ENCODE measurements around the gene NRAS. TPM values are rescaled to one million over a fixed set of nuclear protein-coding genes. Genes with fewer than 3 reads are reported as not detected.
A peak's percentile ranks its signal among the peaks of the same experiment; 100 is the strongest.
"Not testable (repeated sequence)": the region's sequence is repeated elsewhere in the genome, so short reads cannot be mapped to it uniquely, and the experiment has no call there.

NRAS gene
- 78.2 and 88.0 TPM in 2 replicates for total RNA-seq (2014; rRNA removed; shearing (Covaris generic))

DNA sequence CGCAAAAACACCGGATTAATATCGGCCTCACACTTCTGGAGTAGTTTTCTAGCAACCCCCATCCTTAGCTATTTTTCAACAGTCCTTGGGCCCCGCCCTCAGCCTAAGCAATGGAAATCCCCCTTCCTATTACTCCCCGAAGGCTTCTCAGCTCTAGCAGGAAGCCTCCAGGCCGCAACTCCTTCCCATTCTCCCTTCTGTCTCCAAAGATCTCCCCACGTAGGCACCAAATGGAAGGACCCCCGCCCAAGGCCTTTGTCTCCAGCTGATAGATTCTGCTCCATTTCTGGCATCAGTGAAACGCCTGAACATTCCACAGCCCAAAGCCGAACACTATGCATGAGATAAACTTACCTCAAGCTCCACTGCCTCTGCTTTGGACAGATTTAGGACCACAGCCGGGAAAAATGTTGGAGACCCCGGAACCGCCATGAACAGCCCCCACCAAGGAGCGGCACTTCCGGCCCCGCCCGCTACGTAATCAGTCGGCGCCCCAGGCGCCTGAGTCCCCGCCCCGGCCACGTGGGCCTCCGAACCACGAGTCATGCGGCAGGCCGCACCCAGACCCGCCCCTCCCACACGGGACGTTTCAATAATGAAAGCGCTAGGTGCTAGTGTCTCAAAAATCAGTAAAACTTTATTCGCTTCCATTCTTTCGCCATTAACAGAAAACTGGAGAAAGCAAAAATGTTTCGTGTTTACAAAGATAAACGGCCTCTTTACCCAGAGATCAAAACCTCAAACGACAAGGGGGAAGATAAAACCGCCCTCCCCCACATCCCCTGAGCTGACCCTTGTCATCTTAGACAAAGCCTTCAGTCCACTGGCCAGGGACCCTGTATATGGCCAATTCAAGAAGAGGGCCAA lies at the start of gene NRAS:
Gene NRAS (minus strand): TSS at position 468 of the 867 bp plus-strand sequence. CDS start 611 bp downstream, outside the sequence.
- peak; percentile 84 to 94 for DNase-seq (ENCODE audit: low read depth in 1 of 2, low spot score in 2 of 2)
- no peaks in the 10 kb centered on the region for H3K27me3 ChIP-seq (replicated peaks)
- no peaks in the 10 kb centered on the region for H3K9me3 ChIP-seq (replicated peaks)
- H3K4me1 ChIP-seq (replicated peaks): no peaks in the 10 kb centered on the region; the same call in 1 of the 2 replicates
- H3K36me3 ChIP-seq: peaks cover 97% of the 10 kb centered on the region
- H3K27ac ChIP-seq: peak within 1 kb of the TSS; percentile 98
- H3K4me3 ChIP-seq: peak within 1 kb of the TSS; percentile 70

GRCh38 chr1:114764689-114765088 lies 48.1 kb upstream of the NRAS start:
- Histone ChIP-seq H3K9me3 (replicated peaks) (no peaks in the 10 kb centered on the region; the same call in 1 of the 2 replicates), H3K27ac (no peak overlapping the region), H3K4me1 (replicated peaks) (no peaks in the 10 kb centered on the region), H3K36me3 (no peaks in the 10 kb centered on the region), H3K4me3 (no peak overlapping the region), H3K27me3 (replicated peaks) (no peaks in the 10 kb centered on the region; the same call in 1 of the 2 replicates)
- DNase-seq (ENCODE audit: low read depth in 1 of 2, low spot score in 2 of 2): no peak

DNA sequence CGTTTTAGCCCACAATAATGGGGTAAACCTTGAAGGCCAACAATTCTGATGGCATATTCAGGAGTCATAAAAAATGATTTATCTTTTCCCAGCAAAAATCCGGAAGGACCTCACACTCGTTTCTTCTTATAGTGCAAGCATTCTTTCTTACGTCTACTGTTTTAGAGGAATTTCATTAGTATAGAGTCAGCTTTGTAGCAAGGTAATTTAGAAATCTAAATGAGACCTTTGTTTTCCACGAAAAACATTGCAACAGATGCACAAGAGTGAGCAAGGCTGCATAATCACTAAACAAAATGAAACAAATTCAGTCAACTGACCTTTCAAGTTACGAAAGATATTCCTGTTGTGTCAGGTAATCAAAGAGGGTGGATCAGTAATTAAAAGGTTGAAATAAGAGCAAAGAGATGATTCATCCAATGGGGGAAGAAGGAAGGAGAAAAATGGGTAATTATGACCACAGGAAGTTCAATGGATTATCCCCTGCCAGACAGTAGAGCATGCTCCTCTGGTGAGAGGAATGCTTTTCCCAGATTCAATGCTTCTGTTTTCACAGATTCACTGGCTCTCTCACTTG lies 41.8 kb upstream of the NRAS start:
- no peak for DNase-seq (ENCODE audit: low read depth in 1 of 2, low spot score in 2 of 2)
- peak overlapping the region; percentile 99 for H3K27ac ChIP-seq
- H3K4me3 ChIP-seq: peak overlapping the region; percentile 95
- no peaks in the 10 kb centered on the region; the same call in 1 of the 2 replicates for H3K27me3 ChIP-seq (replicated peaks)
- H3K4me1 ChIP-seq (replicated peaks): peaks cover 22% of the 10 kb centered on the region
- peaks cover 32% of the 10 kb centered on the region for H3K36me3 ChIP-seq
- no peaks in the 10 kb centered on the region; the same call in 1 of the 2 replicates for H3K9me3 ChIP-seq (replicated peaks)

- peak; percentile 95 to 98 for DNase-seq (ENCODE audit: low read depth in 1 of 2, low spot score in 2 of 2)
- Histone ChIP-seq H3K9me3 (replicated peaks) (no peaks in the 10 kb centered on the region), H3K27me3 (replicated peaks) (no peaks in the 10 kb centered on the region; the same call in 1 of the 2 replicates), H3K27ac (peak within 1 kb of the TSS; percentile 99), H3K4me3 (peak within 1 kb of the TSS; percentile 95), H3K36me3 (peaks cover 33% of the 10 kb centered on the region), H3K4me1 (replicated peaks) (peaks cover 22% of the 10 kb centered on the region)
Observed at GRCh38 chr1:114757455-114758255, 41.1 kb upstream of the NRAS start, which contains the start of gene CSDE1. Gene CSDE1 (minus strand): TSS chr1:114757984. CDS start chr1:114739890, 18,094 bp downstream.

DNA sequence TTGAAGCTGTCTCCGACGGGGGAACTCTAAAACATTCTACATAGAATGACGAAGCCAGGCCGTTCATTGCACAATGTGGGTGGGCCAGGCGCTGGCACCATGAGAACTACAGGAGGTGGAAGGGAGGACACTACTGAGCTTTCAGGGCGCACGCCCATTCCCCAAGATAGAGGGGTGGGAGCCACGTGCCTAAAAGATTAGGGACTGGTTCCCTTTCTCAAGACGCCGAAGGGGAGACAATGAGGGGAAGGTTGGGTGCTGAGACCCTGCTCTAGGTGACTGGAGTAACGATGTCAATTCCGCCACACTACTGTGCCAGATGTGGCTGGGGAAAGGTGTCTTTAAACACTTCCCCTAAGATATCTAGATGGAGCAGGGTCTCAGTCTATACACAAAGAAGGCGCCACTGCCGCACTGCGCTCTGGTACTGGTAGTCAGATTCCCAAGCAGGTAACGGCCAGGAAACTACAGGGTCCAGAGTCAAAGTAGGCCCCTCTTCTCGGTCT lies 40.4 kb upstream of the NRAS start:
- Histone ChIP-seq H3K27me3 (replicated peaks) (no peaks in the 10 kb centered on the region; the same call in 1 of the 2 replicates), H3K27ac (peak overlapping the region; percentile 99), H3K4me3 (peak overlapping the region; percentile 95), H3K9me3 (replicated peaks) (no peaks in the 10 kb centered on the region), H3K36me3 (peaks cover 39% of the 10 kb centered on the region), H3K4me1 (replicated peaks) (peaks cover 28% of the 10 kb centered on the region)
- DNase-seq (ENCODE audit: low read depth in 1 of 2, low spot score in 2 of 2): peak in 1 of 2 experiments; percentile 60

DNA sequence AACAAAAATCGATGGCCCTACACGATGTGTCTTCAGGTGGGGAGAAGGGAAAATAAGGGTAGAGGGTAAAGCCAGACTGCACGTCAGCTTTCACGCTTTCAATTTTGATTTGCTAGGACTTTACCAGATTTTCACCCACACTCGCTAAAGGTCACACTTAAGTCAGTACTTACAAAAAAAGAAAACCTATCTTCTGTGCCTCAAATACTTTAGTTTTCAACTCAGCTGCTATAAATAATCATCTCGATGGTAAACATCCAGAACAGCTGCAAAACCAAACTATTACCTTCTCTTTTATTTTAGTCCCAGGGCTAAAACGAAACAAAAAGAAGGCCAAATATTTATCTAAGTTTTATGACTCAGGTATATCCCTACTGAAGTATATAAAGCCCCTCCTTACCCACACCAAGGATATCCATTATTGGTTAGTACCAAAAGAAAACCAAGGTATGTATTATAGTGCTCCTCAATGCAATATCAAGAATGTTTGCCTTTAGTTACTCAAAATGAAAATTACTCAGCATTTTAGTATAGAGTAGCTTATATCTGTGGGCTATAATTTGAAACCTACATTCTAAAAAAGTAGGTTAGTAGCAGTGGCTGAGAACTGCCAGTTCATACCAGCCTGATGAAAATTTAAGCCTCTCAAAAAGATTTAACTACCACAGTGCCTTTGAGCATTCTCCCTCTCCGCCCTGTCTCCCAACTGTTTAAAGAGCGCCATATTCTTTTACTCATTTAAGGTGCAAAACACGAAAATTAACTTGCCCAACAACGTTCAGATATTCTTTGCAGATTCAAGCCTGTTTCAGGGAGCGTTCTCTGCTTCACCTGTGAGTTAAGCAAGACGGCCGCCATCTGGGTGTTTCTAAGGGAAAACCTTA lies 39.7 kb upstream of the NRAS start:
- Histone ChIP-seq H3K27ac (peak overlapping the region; percentile 99), H3K9me3 (replicated peaks) (no peaks in the 10 kb centered on the region), H3K27me3 (replicated peaks) (no peaks in the 10 kb centered on the region), H3K4me3 (peak overlapping the region; percentile 95), H3K36me3 (peaks cover 39% of the 10 kb centered on the region), H3K4me1 (replicated peaks) (peaks cover 28% of the 10 kb centered on the region)
- DNase-seq (ENCODE audit: low read depth in 1 of 2, low spot score in 2 of 2): peak in 1 of 2 experiments; percentile 38

DNA sequence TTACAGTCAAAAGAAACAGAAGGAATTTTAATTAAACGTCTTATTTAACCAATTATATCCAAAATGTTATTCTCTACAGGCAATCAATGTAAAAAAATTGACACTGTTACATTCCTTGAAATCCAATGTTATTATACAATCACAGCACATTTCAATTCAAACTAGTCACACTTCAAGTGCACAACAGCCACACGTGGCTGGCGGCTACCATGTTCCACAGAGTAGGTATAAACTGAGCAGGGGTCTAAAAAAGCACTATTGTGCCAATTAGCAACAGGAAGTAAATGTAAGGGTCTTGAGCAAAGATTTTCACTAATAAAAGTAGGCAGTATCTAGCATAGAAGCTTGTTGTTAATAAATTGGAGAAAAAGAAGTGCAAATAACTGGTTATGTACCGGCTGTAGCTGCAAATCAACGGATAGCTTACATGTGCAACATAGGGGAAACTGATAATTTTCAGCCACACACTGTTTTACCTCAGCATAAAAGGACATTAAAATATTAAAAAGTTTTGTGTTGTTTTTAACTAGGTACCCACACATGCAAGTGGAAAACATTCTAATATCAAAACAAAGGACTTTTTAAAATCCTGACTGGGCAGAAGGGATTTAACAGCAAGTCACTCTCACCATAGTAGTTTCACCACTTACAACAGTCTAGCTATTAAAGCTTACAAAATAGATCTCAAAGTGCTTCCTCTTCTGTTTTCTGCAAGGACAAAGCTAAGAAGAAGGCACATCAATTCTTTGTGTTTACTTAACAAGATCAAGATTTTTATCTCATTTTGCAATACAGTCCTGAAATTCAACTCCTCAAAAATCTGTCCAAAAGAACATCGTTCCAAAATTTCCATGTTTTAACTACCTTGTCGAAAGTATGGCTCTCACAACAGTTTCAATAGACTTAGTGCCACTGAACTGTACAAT lies 38.7 kb upstream of the NRAS start:
- Histone ChIP-seq H3K27ac (0 out of 2 replicates have a peak overlapping the region, but pooled peaks have one; percentile 3), H3K9me3 (replicated peaks) (no peaks in the 10 kb centered on the region), H3K36me3 (peaks cover 46% of the 10 kb centered on the region), H3K27me3 (replicated peaks) (no peaks in the 10 kb centered on the region), H3K4me1 (replicated peaks) (peaks cover 28% of the 10 kb centered on the region), H3K4me3 (no peak overlapping the region; the same call in 1 of the 2 replicates)
- no peak for DNase-seq (ENCODE audit: low read depth in 1 of 2, low spot score in 2 of 2)

GRCh38 chr1:114753702-114754101 lies 37.1 kb upstream of the NRAS start:
- H3K4me1 ChIP-seq (replicated peaks): peaks cover 27% of the 10 kb centered on the region
- not testable (repeated sequence) for H3K9me3 ChIP-seq (replicated peaks); H3K27ac ChIP-seq; H3K27me3 ChIP-seq (replicated peaks); H3K4me3 ChIP-seq; DNase-seq (ENCODE audit: low read depth in 1 of 2, low spot score in 2 of 2)
- peaks cover 62% of the 10 kb centered on the region for H3K36me3 ChIP-seq

- H3K9me3 ChIP-seq (replicated peaks): no peaks in the 10 kb centered on the region
- H3K27me3 ChIP-seq (replicated peaks): no peaks in the 10 kb centered on the region
- peaks cover 21% of the 10 kb centered on the region for H3K4me1 ChIP-seq (replicated peaks)
- no peak overlapping the region for H3K27ac ChIP-seq
- no peak for DNase-seq (ENCODE audit: low read depth in 1 of 2, low spot score in 2 of 2)
- H3K4me3 ChIP-seq: no peak overlapping the region
- H3K36me3 ChIP-seq: peaks cover 68% of the 10 kb centered on the region
Observed at GRCh38 chr1:114753143-114753542, 36.6 kb upstream of the NRAS start.

DNA sequence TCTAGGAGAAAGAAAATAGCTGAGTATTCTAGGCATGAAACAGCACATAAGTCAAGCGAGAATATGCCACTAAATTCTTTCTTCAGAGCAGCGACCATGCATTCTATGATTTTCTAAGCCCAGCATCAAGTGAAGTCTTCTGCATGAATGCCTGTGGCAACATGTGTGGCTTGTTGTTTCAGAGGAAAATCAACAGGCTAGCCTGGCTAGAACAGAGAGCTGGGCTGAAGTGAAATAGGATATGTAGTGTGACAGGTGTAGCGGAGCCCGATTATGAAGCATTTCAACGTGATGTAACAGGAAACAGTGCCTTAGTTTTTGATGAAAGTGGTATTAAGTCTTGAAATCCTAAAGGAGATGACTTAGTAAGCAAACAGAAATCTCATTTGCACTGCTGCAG lies 34.2 kb upstream of the NRAS start:
- peaks cover 79% of the 10 kb centered on the region for H3K36me3 ChIP-seq
- no peak overlapping the region for H3K27ac ChIP-seq
- H3K4me1 ChIP-seq (replicated peaks): peaks cover 17% of the 10 kb centered on the region
- H3K27me3 ChIP-seq (replicated peaks): no peaks in the 10 kb centered on the region
- H3K4me3 ChIP-seq: no peak overlapping the region
- H3K9me3 ChIP-seq (replicated peaks): no peaks in the 10 kb centered on the region
- DNase-seq (ENCODE audit: low read depth in 1 of 2, low spot score in 2 of 2): no peak

DNA sequence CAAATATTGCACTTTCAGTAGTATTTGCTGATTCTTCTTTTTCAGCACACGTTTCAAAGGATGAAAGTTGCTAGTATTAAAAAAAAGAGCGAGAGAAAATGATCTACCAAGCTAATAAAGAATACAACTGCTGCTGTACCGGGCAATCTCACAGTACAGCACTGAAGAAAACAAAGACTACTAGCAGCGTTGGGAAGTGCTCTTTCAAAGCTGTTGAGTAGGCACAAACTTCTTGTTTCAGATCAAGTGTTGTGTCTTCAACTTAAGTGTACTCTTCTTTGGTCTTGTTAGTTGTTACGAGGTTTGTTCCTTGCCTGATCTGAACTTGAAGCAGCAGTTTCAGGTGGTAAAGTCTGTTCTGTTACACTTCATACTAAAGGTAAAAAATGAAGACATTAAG lies 33.3 kb upstream of the NRAS start:
- H3K27ac ChIP-seq: no peak overlapping the region
- no peak overlapping the region for H3K4me3 ChIP-seq
- no peaks in the 10 kb centered on the region for H3K9me3 ChIP-seq (replicated peaks)
- DNase-seq (ENCODE audit: low read depth in 1 of 2, low spot score in 2 of 2): no peak
- H3K36me3 ChIP-seq: peaks cover 79% of the 10 kb centered on the region
- H3K4me1 ChIP-seq (replicated peaks): peaks cover 8% of the 10 kb centered on the region
- H3K27me3 ChIP-seq (replicated peaks): no peaks in the 10 kb centered on the region

All from SJSA1 (cell line).